ENCODE results near the gene CNTN1.

The CNTN1 gene

DNA sequence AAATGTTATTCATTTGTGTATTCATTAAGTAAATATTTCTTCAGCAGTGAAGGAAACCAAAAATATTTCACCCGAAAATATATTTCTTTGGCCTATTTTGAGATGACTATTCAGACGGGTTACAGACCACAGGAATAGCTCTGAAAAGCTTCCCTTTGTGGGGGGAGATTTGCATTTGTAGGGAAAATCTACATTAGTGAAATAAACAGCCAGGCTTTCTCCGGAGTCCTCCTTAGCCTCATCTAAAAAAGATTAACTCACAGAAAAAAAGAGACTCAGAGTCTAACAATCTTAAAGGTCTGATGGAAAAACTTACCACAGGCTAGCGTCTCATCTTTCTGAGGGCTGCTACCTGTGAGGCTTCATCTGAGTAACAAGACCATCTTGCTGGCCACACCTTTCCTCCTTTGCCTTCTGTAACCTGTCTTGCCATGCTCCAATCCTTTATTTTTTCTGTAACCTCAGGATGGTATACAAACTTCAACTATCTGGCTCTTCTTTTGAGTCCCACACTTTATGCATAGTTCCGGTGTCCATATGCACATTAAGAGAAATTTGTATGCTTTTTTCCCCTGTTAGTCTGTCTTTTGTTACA, 100.7 kb downstream of the CNTN1 start:
- TF ChIP-seq, protein P1, sequence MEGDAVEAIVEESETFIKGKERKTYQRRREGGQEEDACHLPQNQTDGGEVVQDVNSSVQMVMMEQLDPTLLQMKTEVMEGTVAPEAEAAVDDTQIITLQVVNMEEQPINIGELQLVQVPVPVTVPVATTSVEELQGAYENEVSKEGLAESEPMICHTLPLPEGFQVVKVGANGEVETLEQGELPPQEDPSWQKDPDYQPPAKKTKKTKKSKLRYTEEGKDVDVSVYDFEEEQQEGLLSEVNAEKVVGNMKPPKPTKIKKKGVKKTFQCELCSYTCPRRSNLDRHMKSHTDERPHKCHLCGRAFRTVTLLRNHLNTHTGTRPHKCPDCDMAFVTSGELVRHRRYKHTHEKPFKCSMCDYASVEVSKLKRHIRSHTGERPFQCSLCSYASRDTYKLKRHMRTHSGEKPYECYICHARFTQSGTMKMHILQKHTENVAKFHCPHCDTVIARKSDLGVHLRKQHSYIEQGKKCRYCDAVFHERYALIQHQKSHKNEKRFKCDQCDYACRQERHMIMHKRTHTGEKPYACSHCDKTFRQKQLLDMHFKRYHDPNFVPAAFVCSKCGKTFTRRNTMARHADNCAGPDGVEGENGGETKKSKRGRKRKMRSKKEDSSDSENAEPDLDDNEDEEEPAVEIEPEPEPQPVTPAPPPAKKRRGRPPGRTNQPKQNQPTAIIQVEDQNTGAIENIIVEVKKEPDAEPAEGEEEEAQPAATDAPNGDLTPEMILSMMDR (IDR thresholded peaks at IDR 0.05; ENCODE audit: low read depth, low read length, missing control alignments) = no peak
- in situ Hi-C loops (cut with HindIII; ENCODE audit: low sequenced_read_pairs) = no loop called here
- no peak overlapping the region for H3K4me3 ChIP-seq (ENCODE audit: low read depth, low read length)
- no peak for DNase-seq (ENCODE audit: low read depth)

DNA sequence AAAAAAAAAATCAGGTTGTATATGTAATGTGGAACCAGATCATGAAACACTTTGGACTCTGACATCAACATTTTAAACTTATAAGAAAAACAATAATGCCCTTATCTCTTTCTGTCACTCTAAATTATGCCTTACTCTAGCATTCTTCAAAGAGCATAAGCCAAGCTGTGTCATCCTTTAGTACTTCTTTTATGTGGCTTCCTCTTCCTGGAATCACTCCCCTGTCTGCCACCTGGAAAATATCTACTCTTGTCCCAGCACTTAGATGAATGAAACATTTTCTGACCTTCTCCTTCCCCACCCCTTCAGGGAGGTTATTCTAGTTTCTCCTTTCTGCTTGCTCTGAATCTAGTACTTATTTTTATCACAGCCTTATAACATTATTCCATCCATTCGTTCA, 101.2 kb downstream of the CNTN1 start:
- no peak overlapping the region for H3K4me3 ChIP-seq (ENCODE audit: low read depth, low read length)
- in situ Hi-C loops (cut with HindIII; ENCODE audit: low sequenced_read_pairs) = no loop called here
- DNase-seq (ENCODE audit: low read depth) = no peak
- TF ChIP-seq, protein P1 (IDR thresholded peaks at IDR 0.05; ENCODE audit: low read depth, low read length, missing control alignments) = no peak

DNA sequence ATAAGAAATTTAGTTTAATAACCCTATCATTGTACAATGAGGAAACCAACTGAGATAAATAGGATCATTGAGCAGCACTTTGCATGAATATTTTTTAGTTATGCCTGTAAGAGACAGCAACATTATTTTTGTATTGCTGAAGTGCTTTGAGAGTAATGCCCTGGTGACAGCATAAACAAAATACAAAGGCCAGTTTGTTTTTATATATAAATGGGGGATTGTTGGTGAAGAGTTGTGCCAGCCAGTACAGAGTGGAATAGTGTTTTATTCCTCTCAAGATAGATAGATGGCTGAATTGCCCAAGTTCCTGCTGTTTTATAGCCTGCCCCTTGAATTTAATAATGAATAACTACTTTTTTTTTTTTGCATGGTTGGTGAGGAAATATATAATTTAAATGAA, 101.8 kb downstream of the CNTN1 start:
- in situ Hi-C loops (cut with HindIII; ENCODE audit: low sequenced_read_pairs) = no loop called here
- TF ChIP-seq, protein P1 (IDR thresholded peaks at IDR 0.05; ENCODE audit: low read depth, low read length, missing control alignments) = no peak
- DNase-seq (ENCODE audit: low read depth) = no peak
- H3K4me3 ChIP-seq (ENCODE audit: low read depth, low read length) = no peak overlapping the region

DNA sequence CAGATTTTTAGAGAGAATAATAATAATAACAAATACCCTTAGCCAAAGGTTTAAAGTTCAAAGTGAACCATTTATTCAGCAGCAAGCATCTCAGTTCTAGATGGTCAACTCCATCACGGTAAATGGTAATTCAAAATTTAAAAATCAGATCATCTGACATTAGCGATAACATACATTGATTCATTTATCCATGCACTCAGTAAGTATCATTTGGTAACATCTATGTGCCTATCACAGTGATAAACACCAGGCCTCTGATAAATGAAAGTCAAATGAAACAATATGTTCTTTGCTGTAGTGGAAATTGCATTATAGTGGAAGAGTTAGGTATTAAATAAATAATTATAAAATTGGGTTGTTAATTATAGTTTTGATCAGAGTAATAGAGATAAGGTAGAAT, 108.8 kb downstream of the CNTN1 start:
- in situ Hi-C loops (cut with HindIII; ENCODE audit: low sequenced_read_pairs) = no loop called here
- H3K4me3 ChIP-seq (ENCODE audit: low read depth, low read length) = no peak overlapping the region
- TF ChIP-seq, protein P1 (IDR thresholded peaks at IDR 0.05; ENCODE audit: low read depth, low read length, missing control alignments) = no peak
- no peak for DNase-seq (ENCODE audit: low read depth)

DNA sequence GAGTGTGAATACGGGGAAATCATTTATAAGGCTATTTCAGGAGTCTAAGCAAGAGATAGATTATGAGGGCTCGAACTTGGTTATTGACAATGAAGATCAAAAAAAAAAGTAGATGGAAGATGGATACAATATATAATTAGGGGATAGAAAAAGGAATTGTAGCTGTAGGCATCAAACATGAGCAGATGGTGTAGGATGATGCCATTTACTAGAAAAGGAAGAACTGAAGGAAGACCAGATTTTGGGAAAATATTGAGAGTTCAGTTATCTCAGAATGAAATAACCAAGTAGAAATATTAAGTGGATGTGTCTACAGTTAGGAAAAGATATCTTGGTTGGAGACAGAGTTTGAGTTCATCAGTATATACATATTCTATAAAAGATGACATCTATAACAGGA, 109.6 kb downstream of the CNTN1 start:
- in situ Hi-C loops (cut with HindIII; ENCODE audit: low sequenced_read_pairs) = no loop called here
- DNase-seq (ENCODE audit: low read depth) = no peak
- H3K4me3 ChIP-seq (ENCODE audit: low read depth, low read length) = no peak overlapping the region
- TF ChIP-seq, protein P1 (IDR thresholded peaks at IDR 0.05; ENCODE audit: low read depth, low read length, missing control alignments) = no peak

DNA sequence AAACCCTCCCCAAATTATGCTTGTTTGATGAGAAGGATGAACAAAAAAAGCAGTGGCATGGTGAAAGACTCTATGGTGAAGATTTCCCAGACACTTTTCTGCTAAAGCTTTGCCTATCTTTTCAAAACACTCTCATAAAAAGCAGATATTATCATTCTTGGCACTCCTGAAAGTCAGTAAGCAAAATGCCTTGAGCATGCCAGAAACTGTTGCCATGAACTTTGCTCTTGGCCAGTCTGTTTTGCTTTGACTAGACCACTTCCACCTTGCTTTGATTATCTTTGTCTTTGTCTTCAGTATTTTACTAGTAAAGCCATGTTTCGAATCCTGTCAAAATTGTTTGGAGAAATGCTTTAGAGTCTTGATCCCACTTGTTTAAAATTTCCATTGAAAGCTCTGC, 110.4 kb downstream of the CNTN1 start:
- TF ChIP-seq, protein P1 (IDR thresholded peaks at IDR 0.05; ENCODE audit: low read depth, low read length, missing control alignments) = no peak
- no peak overlapping the region for H3K4me3 ChIP-seq (ENCODE audit: low read depth, low read length)
- in situ Hi-C loops (cut with HindIII; ENCODE audit: low sequenced_read_pairs) = no loop called here
- no peak for DNase-seq (ENCODE audit: low read depth)

Data from astrocyte of the cerebellum (primary cell).